PC-3 (cell line): Measurements from ENCODE around the gene ARFGAP1. TPM values are rescaled to one million over a fixed set of nuclear protein-coding genes. Genes with fewer than 3 reads are reported as not detected.
"Not testable (repeated sequence)": the region's sequence is repeated elsewhere in the genome, so short reads cannot be mapped to it uniquely, and the experiment has no call there.

Source experiments
- ATAC-seq: fragments of 200-7000 bp; cut with Tn5 transposase; 2 replicates; pipeline ENCODE4 v1.9.1; 2020; ENCODE audit warnings: mild to moderate bottlenecking, moderate library complexity
- BruUV-seq: library from RNA; stranded (reverse); fragments of 400-500 nt; replicated peaks from 2 replicates; lab custom pipeline; 2021; lab: Mats Ljungman, UMichigan
- CTCF ChIA-PET: fragments of 300-600 bp; sonication (Branson Sonifier 250); formaldehyde crosslinking; loops from one replicate; lab custom pipeline; 2022; ENCODE audit warnings: antibody characterized with exemption; lab: Charles Lee
- POLR2A ChIA-PET: fragments of 300-600 bp; sonication (Branson Sonifier 250); formaldehyde crosslinking; loops from one replicate; lab custom pipeline; 2022; ENCODE audit warnings: antibody characterized with exemption; ENCODE audit not compliant: unreplicated experiment; lab: Charles Lee
- DNase-seq: peaks from one replicate; pipeline ENCODE4 v3.0.0-alpha.2; 2015
- H2AFZ ChIP-seq: fragments of 300-600 bp; sonication (generic); 2 replicates; pipeline ENCODE4 v1.6.0; 2016; ENCODE audit warnings: antibody characterized with exemption, low read length
- H3F3A ChIP-seq: fragments of 300-600 bp; sonication (generic); one replicate; pipeline ENCODE4 v1.6.0; 2017; ENCODE audit warnings: antibody characterized with exemption, low read length, control low read depth, mild to moderate bottlenecking; ENCODE audit not compliant: unreplicated experiment
- H3K27ac ChIP-seq: fragments of 300-600 bp; sonication (generic); 2 replicates; pipeline ENCODE4 v1.5.1; 2016; ENCODE audit warnings: mild to moderate bottlenecking, low read length
- H3K27me3 ChIP-seq: fragments of 300-600 bp; sonication (generic); 2 replicates; pipeline ENCODE4 v1.6.1; 2016; ENCODE audit warnings: low read length, mixed read lengths
- H3K36me3 ChIP-seq: fragments of 300-600 bp; sonication (generic); 2 replicates; pipeline ENCODE4 v1.6.1; 2016; ENCODE audit warnings: low read depth, mixed run types, low read length, mixed read lengths
- H3K4me1 ChIP-seq: fragments of 300-600 bp; sonication (generic); 2 replicates; pipeline ENCODE4 v1.5.1; 2016; ENCODE audit warnings: low read length; ENCODE audit not compliant: insufficient read depth
- H3K4me2 ChIP-seq: fragments of 300-600 bp; sonication (generic); 2 replicates; pipeline ENCODE4 v1.6.0; 2016; ENCODE audit warnings: low read length
- H3K4me3 ChIP-seq: fragments of 300-600 bp; sonication (generic); 2 replicates; pipeline ENCODE4 v1.5.1; 2016; ENCODE audit warnings: mild to moderate bottlenecking, low read length, mixed read lengths
- H3K79me2 ChIP-seq: fragments of 300-600 bp; sonication (generic); 2 replicates; pipeline ENCODE4 v1.6.1; 2017; ENCODE audit warnings: low read length, mixed read lengths
- H3K9ac ChIP-seq: fragments of 300-600 bp; sonication (generic); 2 replicates; pipeline ENCODE4 v1.6.0; 2016; ENCODE audit warnings: mild to moderate bottlenecking, low read length
- H3K9me2 ChIP-seq: fragments of 300-600 bp; sonication (generic); replicated peaks from 2 replicates; pipeline ENCODE4 v1.6.1; 2016; ENCODE audit warnings: mixed run types, low read length, mixed read lengths
- H3K9me3 ChIP-seq: fragments of 300-600 bp; sonication (generic); 2 replicates; pipeline ENCODE4 v1.6.1; 2016; ENCODE audit warnings: low read length, mixed read lengths
- H4K20me1 ChIP-seq: fragments of 300-600 bp; sonication (generic); 2 replicates; pipeline ENCODE4 v1.6.1; 2016; ENCODE audit warnings: low read length, mixed read lengths
- EZH2 ChIP-seq: fragments of 300-600 bp; sonication (generic); IDR thresholded peaks from one replicate; pipeline ENCODE4 v1.6.1; 2017; ENCODE audit warnings: antibody characterized with exemption, mild to moderate bottlenecking, low read length; ENCODE audit not compliant: unreplicated experiment
- EZH2phosphoT487 ChIP-seq: fragments of 300-600 bp; sonication (generic); IDR thresholded peaks from 2 replicates; pipeline ENCODE4 v1.6.1; 2018; ENCODE audit warnings: mild to moderate bottlenecking, antibody characterized with exemption, low read length, borderline replicate concordance
- intact Hi-C: fragments of 100-400 bp; cut with micrococcal nuclease; formaldehyde crosslinking; loops from 2 replicates; pipeline ENCODE4 v1.9.0; 2023
- total RNA-seq: library from RNA; depleted of rRNA; stranded (reverse); fragments of >200 nt; gene quantifications from 2 replicates; pipeline ENCODE4 v1.2.3, GENCODE V29; 2014
- TF ChIP-seq, protein P1 (sequence below): fragments of 300-600 bp; sonication (generic); conservative IDR thresholded peaks from 2 replicates; pipeline ENCODE4 v1.5.1; 2017; ENCODE audit warnings: antibody characterized with exemption, low read depth, mild to moderate bottlenecking, low read length

The ARFGAP1 gene
- total RNA-seq, 1 experiment from 2014 or later, result 75.6 TPM

DNA sequence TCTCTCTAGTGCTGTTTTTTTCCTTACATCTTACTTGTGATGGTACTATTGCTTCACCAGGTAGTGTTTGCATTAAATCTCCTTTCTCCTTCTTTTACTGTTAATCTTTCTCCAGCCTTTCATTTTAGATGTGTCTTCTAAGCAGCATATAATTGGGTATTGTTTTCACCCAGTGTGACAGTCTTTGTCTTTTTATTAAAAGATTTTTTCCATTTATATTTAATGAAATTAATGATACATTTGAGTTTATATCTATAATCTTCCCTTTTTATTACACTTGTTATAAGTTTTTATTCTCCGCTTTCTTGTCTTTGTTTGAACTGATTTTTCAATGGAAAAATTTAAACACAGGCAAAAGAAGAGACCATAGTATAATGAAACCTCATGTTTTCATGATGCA, 29.1 kb downstream of the ARFGAP1 start:
- no peaks in the 10 kb centered on the region for H3K9me3 ChIP-seq
- H3K4me2 ChIP-seq, result no peak overlapping the region
- BruUV-seq, result no TSS peak
- peaks cover 36% of the 10 kb centered on the region for H3K27me3 ChIP-seq
- ChIA-PET CTCF (no interaction called here), POLR2A (no interaction called here)
- TF ChIP-seq, protein P1, sequence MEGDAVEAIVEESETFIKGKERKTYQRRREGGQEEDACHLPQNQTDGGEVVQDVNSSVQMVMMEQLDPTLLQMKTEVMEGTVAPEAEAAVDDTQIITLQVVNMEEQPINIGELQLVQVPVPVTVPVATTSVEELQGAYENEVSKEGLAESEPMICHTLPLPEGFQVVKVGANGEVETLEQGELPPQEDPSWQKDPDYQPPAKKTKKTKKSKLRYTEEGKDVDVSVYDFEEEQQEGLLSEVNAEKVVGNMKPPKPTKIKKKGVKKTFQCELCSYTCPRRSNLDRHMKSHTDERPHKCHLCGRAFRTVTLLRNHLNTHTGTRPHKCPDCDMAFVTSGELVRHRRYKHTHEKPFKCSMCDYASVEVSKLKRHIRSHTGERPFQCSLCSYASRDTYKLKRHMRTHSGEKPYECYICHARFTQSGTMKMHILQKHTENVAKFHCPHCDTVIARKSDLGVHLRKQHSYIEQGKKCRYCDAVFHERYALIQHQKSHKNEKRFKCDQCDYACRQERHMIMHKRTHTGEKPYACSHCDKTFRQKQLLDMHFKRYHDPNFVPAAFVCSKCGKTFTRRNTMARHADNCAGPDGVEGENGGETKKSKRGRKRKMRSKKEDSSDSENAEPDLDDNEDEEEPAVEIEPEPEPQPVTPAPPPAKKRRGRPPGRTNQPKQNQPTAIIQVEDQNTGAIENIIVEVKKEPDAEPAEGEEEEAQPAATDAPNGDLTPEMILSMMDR, result no peak
- TF ChIP-seq EZH2phosphoT487 (no peak), EZH2 (no peak)
- H3K36me3 ChIP-seq, result no peaks in the 10 kb centered on the region
- no peak for ATAC-seq
- no peaks in the 10 kb centered on the region for H3F3A ChIP-seq
- no peak overlapping the region for H2AFZ ChIP-seq
- no peak overlapping the region for H3K27ac ChIP-seq
- H4K20me1 ChIP-seq, result no peaks in the 10 kb centered on the region
- no peaks in the 10 kb centered on the region for H3K4me1 ChIP-seq
- H3K9me2 ChIP-seq, result no peaks in the 10 kb centered on the region
- no peak for DNase-seq
- intact Hi-C loops, result no loop called here
- H3K79me2 ChIP-seq, result no peaks in the 10 kb centered on the region
- no peak overlapping the region for H3K4me3 ChIP-seq
- H3K9ac ChIP-seq, result no peak overlapping the region

GRCh38 chr20:63303095-63303666, 30.6 kb downstream of the ARFGAP1 start:
- Histone ChIP-seq H2AFZ (no peak overlapping the region), H4K20me1 (no peaks in the 10 kb centered on the region), H3K9me2 (no peaks in the 10 kb centered on the region), H3K27me3 (peaks cover 40% of the 10 kb centered on the region), H3K4me1 (no peaks in the 10 kb centered on the region), H3K79me2 (no peaks in the 10 kb centered on the region), H3K36me3 (no peaks in the 10 kb centered on the region), H3K9me3 (no peaks in the 10 kb centered on the region), H3K4me2 (no peak overlapping the region), H3F3A (no peaks in the 10 kb centered on the region), H3K27ac (no peak overlapping the region), H3K9ac (no peak overlapping the region), H3K4me3 (no peak overlapping the region)
- DNase-seq (no peak), ATAC-seq (no peak)
- POLR2A ChIA-PET, result no interaction called here
- TF ChIP-seq EZH2, result no peak
- TF ChIP-seq, protein P1, result no peak
- TF ChIP-seq EZH2phosphoT487, result no peak
- no TSS peak for BruUV-seq
- CTCF ChIA-PET, result no interaction called here
- intact Hi-C loops, result no loop called here

GRCh38 chr20:63305393-63305792, 32.8 kb downstream of the ARFGAP1 start:
- ChIA-PET POLR2A (no interaction called here), CTCF (no interaction called here)
- Histone ChIP-seq H2AFZ (no peak overlapping the region), H3F3A (no peaks in the 10 kb centered on the region), H3K4me1 (no peaks in the 10 kb centered on the region), H3K9ac (no peak overlapping the region), H3K27me3 (peaks cover 34% of the 10 kb centered on the region; the same call in 1 of the 2 replicates), H3K9me2 (no peaks in the 10 kb centered on the region), H3K9me3 (no peaks in the 10 kb centered on the region), H3K79me2 (no peaks in the 10 kb centered on the region), H3K4me2 (no peak overlapping the region), H3K4me3 (no peak overlapping the region), H3K36me3 (no peaks in the 10 kb centered on the region), H3K27ac (no peak overlapping the region), H4K20me1 (no peaks in the 10 kb centered on the region)
- TF ChIP-seq EZH2 (no peak), EZH2phosphoT487 (no peak)
- TF ChIP-seq, protein P1, result no peak
- BruUV-seq, result no TSS peak
- intact Hi-C loops, result no loop called here
- DNase-seq, result no peak
- ATAC-seq, result no peak

GRCh38 chr20:63305933-63306672, 33.5 kb downstream of the ARFGAP1 start:
- peaks cover 28% of the 10 kb centered on the region; the same call in 1 of the 2 replicates for H3K27me3 ChIP-seq
- CTCF ChIA-PET, H3K9me2 ChIP-seq, H3K4me2 ChIP-seq, H4K20me1 ChIP-seq, H3K9ac ChIP-seq, BruUV-seq, H3F3A ChIP-seq, H3K36me3 ChIP-seq, H2AFZ ChIP-seq, ATAC-seq, DNase-seq, intact Hi-C loops, H3K79me2 ChIP-seq, H3K9me3 ChIP-seq, H3K4me1 ChIP-seq, H3K27ac ChIP-seq, POLR2A ChIA-PET, H3K4me3 ChIP-seq: not testable (repeated sequence)
